ENCODE measurements around the gene BRME1.
"Not testable (repeated sequence)": the region's sequence is repeated elsewhere in the genome, so short reads cannot be mapped to it uniquely, and the experiment has no call there.

BRME1 gene

GRCh38 chr19:13926010-13926409 lies 20.1 kb upstream of the BRME1 start:
- DNase-seq, result no peak

GRCh38 chr19:13923194-13923987 lies 17.5 kb upstream of the BRME1 start:
- DNase-seq, result no peak

- not testable (repeated sequence) for DNase-seq
Observed at GRCh38 chr19:13922118-13922517, 16.2 kb upstream of the BRME1 start.

- DNase-seq, result peak; percentile 51
Observed at GRCh38 chr19:13920940-13921747, 15.2 kb upstream of the BRME1 start.

GRCh38 chr19:13920524-13920923 lies 14.6 kb upstream of the BRME1 start:
- DNase-seq, result no peak

- DNase-seq, result no peak
Observed at GRCh38 chr19:13918726-13919411, 13.0 kb upstream of the BRME1 start.

- no peak for DNase-seq
Observed at GRCh38 chr19:13917888-13918406, 12.0 kb upstream of the BRME1 start.

GRCh38 chr19:13914777-13915176 lies 8.9 kb upstream of the BRME1 start:
- no peak for DNase-seq

GRCh38 chr19:13913352-13913751 lies 7.4 kb upstream of the BRME1 start:
- DNase-seq, result no peak

- DNase-seq, result no peak
Observed at GRCh38 chr19:13909430-13909829, 3.5 kb upstream of the BRME1 start.

- no peak for DNase-seq
Observed at GRCh38 chr19:13908674-13909073, 2.8 kb upstream of the BRME1 start.

GRCh38 chr19:13906910-13907309 lies 993 bp upstream of the BRME1 start:
- no peak for DNase-seq

GRCh38 chr19:13906521-13906904 lies 596 bp upstream of the BRME1 start:
- peak; percentile 32 for DNase-seq

- peak; percentile 41 for DNase-seq
Observed at GRCh38 chr19:13902993-13903555, 2.8 kb downstream of the BRME1 start.

GRCh38 chr19:13899912-13900584 lies 5.9 kb downstream of the BRME1 start:
- no peak for DNase-seq

GRCh38 chr19:13899393-13899792 lies 6.5 kb downstream of the BRME1 start:
- no peak for DNase-seq

GRCh38 chr19:13896227-13896626 lies 9.7 kb downstream of the BRME1 start:
- no peak for DNase-seq

- DNase-seq, result no peak
Observed at GRCh38 chr19:13894552-13894951, 11.4 kb downstream of the BRME1 start.

- DNase-seq, result no peak
Observed at GRCh38 chr19:13892870-13893269, 13.0 kb downstream of the BRME1 start.

GRCh38 chr19:13890136-13890535 lies 15.8 kb downstream of the BRME1 start:
- DNase-seq, result no peak

GRCh38 chr19:13888281-13888680 lies 17.6 kb downstream of the BRME1 start:
- no peak for DNase-seq

- no peak for DNase-seq
Observed at GRCh38 chr19:13887517-13887916, 18.4 kb downstream of the BRME1 start.

Data from activated CD4-positive, alpha-beta T cell treated with anti-CD3 and anti-CD28 coated beads for 48 hours (primary cell).